GM19035 (cell line): ENCODE data around the gene DNAJA1.
"Not testable (repeated sequence)": the region's sequence is repeated elsewhere in the genome, so short reads cannot be mapped to it uniquely, and the experiment has no call there.

Source experiments
- ATAC-seq: cut with Tn5 transposase; IDR thresholded peaks from one replicate; pipeline ENCODE4 v1.9.1; 2021; ENCODE audit not compliant: unreplicated experiment

DNAJA1 gene

DNA sequence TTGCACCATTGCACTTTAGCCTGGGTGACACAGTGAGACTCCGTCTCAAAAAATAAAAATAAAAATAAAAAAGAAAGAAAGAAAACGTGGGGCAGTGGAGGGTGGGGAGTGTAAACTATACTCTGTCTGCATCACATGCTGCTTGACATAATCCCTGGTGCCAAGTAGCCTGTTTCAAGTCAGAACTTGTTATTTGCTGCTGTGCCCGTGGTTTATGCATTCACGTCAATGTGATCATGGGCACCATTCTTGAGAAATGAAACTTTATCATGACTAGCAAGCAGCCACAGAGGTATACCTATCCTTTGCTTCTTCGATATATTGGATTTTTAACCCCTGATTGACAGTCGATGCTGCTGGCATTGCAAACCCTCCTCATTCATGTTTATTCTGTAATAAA is 55.5 kb downstream of the DNAJA1 start:
- no peak for ATAC-seq

DNA sequence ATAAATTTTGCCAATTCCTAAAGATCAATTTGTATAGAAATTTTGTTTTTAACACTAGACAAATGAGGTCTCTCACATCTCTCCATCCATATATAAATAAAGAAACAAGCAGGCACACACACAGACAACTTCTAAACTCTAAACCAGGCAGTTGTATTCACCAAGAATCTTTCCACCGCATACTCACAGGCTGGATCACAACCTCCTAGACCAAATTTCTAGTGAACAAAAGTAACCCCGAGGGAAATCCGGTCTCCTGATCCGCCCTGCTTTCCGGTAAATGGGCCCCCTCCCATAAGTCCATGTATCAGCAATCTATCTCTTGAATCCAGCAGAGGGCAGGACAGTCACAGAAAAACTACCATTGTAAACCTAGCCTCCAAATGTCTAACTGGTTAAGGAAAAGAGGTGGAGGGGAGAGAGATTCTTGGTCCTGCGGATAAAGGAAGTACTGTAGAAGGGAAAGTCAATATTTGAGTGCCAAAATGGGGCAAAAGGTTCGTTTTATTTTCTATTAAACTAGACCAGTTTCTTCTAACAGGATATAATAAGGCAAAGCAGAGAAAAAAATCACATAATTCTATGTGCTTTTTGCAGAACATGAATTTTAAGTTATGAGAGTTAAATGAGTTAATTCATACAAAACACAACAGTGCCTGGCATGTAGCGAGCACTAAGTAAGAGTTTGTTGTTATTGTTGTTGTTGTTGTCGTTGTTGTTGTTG is 56.2 kb downstream of the DNAJA1 start:
- no peak for ATAC-seq

GRCh38 chr9:33082128-33082527 is 57.1 kb downstream of the DNAJA1 start:
- ATAC-seq = no peak

- ATAC-seq = no peak
These were observed 57.7 kb downstream of the DNAJA1 start for GRCh38 chr9:33082538-33083326.

DNA sequence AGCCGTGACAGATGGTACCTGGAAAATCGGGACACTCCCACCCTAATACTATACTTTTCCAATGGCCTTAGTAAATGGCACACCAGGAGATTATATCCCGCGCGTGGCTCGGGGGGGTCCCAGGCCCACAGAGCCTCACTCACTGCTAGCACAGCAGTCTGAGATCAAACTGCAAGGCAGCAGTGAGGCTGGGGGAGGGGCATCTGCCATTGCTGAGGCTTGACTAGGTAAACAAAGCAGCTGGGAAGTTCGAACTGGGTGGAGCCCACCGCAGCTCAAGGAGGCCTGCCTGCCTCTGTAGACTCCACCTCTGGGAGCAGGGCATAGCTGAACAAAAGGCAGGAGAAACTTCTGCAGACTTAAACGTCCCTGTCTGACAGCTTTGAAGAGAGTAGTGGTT is 60.6 kb downstream of the DNAJA1 start:
- ATAC-seq = not testable (repeated sequence)
